Mesenchymal stem cell (in vitro differentiated cells and primary cell): ENCODE results near the gene MRM2.

ENCODE experiments used
- DNase-seq: peaks from one replicate; pipeline ENCODE4 v3.0.0-alpha.2; 2013
- H2AFZ ChIP-seq: one replicate; pipeline ENCODE4 v1.6.1; 2013; ENCODE audit warnings: low read depth, mild to moderate bottlenecking, control low read depth, inconsistent platforms, low read length, moderate library complexity
- H2AK5ac ChIP-seq: 2 replicates; pipeline ENCODE4 v1.6.1; 2013; ENCODE audit warnings: low read length, moderate library complexity, mild to moderate bottlenecking, inconsistent platforms; ENCODE audit not compliant: severe bottlenecking
- H2BK120ac ChIP-seq: one replicate; pipeline ENCODE4 v1.6.1; 2013; ENCODE audit warnings: low read depth, mild to moderate bottlenecking, inconsistent platforms, low read length, moderate library complexity
- H2BK12ac ChIP-seq, 2 experiments: one replicate each; pipeline ENCODE4 v1.6.1; 2013; ENCODE audit warnings: inconsistent platforms in 2 of 2, low read length in 2 of 2, mild to moderate bottlenecking in 2 of 2, moderate library complexity in 2 of 2, control low read depth in 1 of 2
- H2BK15ac ChIP-seq: one replicate; pipeline ENCODE4 v1.6.1; 2013; ENCODE audit warnings: mild to moderate bottlenecking, low read depth, inconsistent platforms; ENCODE audit not compliant: poor library complexity, severe bottlenecking
- H2BK5ac ChIP-seq: 2 replicates; pipeline ENCODE4 v1.6.1; 2013; ENCODE audit warnings: low read depth, mild to moderate bottlenecking, low read length, control low read depth, inconsistent platforms; ENCODE audit not compliant: poor library complexity, severe bottlenecking
- H3K14ac ChIP-seq, 2 experiments: one replicate each; pipeline ENCODE4 v1.6.1; 2013; ENCODE audit warnings: inconsistent platforms in 2 of 2, low read length in 2 of 2, control low read depth in 1 of 2, mild to moderate bottlenecking in 1 of 2, moderate library complexity in 1 of 2
- H3K18ac ChIP-seq, 2 experiments: one replicate each; pipeline ENCODE4 v1.6.1; 2013; ENCODE audit warnings: inconsistent platforms in 2 of 2, low read length in 2 of 2, control low read depth in 1 of 2, low read depth in 1 of 2, mild to moderate bottlenecking in 1 of 2
- H3K23ac ChIP-seq, 2 experiments: one replicate each; pipeline ENCODE4 v1.6.1; 2013; ENCODE audit warnings: inconsistent platforms in 2 of 2, low read length in 2 of 2, mild to moderate bottlenecking in 2 of 2, moderate library complexity in 2 of 2, control low read depth in 1 of 2
- H3K27ac ChIP-seq: 2 replicates; pipeline ENCODE4 v1.5.1; 2013; ENCODE audit warnings: mild to moderate bottlenecking, moderate library complexity, low read length, control low read depth, inconsistent platforms; ENCODE audit not compliant: poor library complexity, severe bottlenecking
- H3K27me3 ChIP-seq, 2 experiments: 2 replicates each; pipeline versions ENCODE4 v1.6.1 to v1.7.0; 2013; ENCODE audit warnings: low read length in 2 of 2, mild to moderate bottlenecking in 2 of 2, moderate library complexity in 2 of 2, control low read depth in 1 of 2, inconsistent platforms in 1 of 2; ENCODE audit not compliant: control insufficient read depth in 1 of 2, insufficient read depth in 1 of 2
- H3K36me3 ChIP-seq, 2 experiments: 2 replicates each; pipeline versions ENCODE4 v1.6.1 to v1.7.0; 2013; ENCODE audit warnings: low read length in 2 of 2, control low read depth in 1 of 2, inconsistent platforms in 1 of 2, low read depth in 1 of 2, mild to moderate bottlenecking in 1 of 2; ENCODE audit not compliant: insufficient read depth in 2 of 2, control insufficient read depth in 1 of 2
- H3K4ac ChIP-seq, 2 experiments: one replicate each; pipeline ENCODE4 v1.6.1; 2013; ENCODE audit warnings: inconsistent platforms in 2 of 2, low read length in 2 of 2, mild to moderate bottlenecking in 2 of 2, moderate library complexity in 2 of 2, control low read depth in 1 of 2, low read depth in 1 of 2
- H3K4me1 ChIP-seq: 2 replicates; pipeline ENCODE4 v1.6.1; 2013; ENCODE audit warnings: low read depth, low read length, control low read depth; ENCODE audit not compliant: control insufficient read depth, insufficient read depth
- H3K4me2 ChIP-seq: 2 replicates; pipeline ENCODE4 v1.6.1; 2013; ENCODE audit warnings: low read length, mild to moderate bottlenecking, inconsistent platforms; ENCODE audit not compliant: poor library complexity, severe bottlenecking
- H3K4me3 ChIP-seq, 2 experiments: 2 replicates each; pipeline versions ENCODE4 v1.5.1 to v1.7.0; 2013; ENCODE audit warnings: low read length in 2 of 2, mild to moderate bottlenecking in 2 of 2, control low read depth in 1 of 2, low read depth in 1 of 2; ENCODE audit not compliant: insufficient read depth in 1 of 2
- H3K79me1 ChIP-seq: replicated peaks from 2 replicates; pipeline ENCODE4 v1.6.1; 2013; ENCODE audit warnings: mild to moderate bottlenecking, control low read depth, low read length, inconsistent platforms; ENCODE audit not compliant: poor library complexity, severe bottlenecking
- H3K9ac ChIP-seq: 2 replicates; pipeline ENCODE4 v1.7.0; 2013; ENCODE audit warnings: mild to moderate bottlenecking, low read length, moderate library complexity
- H3K9me3 ChIP-seq: 2 replicates; pipeline ENCODE4 v1.7.0; 2013; ENCODE audit warnings: mild to moderate bottlenecking, low read length; ENCODE audit not compliant: control insufficient read depth
- H4K8ac ChIP-seq: one replicate; pipeline ENCODE4 v1.6.1; 2013; ENCODE audit warnings: inconsistent platforms, mild to moderate bottlenecking, low read length, moderate library complexity
- H4K91ac ChIP-seq: one replicate; pipeline ENCODE4 v1.6.1; 2013; ENCODE audit warnings: mild to moderate bottlenecking, low read length, inconsistent platforms
- whole genome bisulfite sequencing: methylation state at CpG from one replicate; pipeline ENCODE4 v1.1.7; 2013; ENCODE audit warnings: mixed read lengths; 5-methylcytosine and 5-hydroxymethylcytosine counted together

The MRM2 gene

GRCh38 chr7:2251841-2252771 is 10.1 kb upstream of the MRM2 start:
- no peak overlapping the region for H3K27ac ChIP-seq
- peak overlapping the region; percentile 62 for H4K91ac ChIP-seq
- H4K8ac ChIP-seq = no peak overlapping the region
- H3K79me1 ChIP-seq = peaks cover 15% of the 10 kb centered on the region
- no peak overlapping the region for H3K4me3 ChIP-seq
- peaks cover 49% of the 10 kb centered on the region for H3K4me1 ChIP-seq
- DNase-seq = no peak
- no peaks in the 10 kb centered on the region for H3K27me3 ChIP-seq
- H2BK120ac ChIP-seq = no peak overlapping the region
- H2AFZ ChIP-seq = no peak overlapping the region
- peak overlapping the region in 1 of 2 experiments; percentile 37 for H3K18ac ChIP-seq
- 87% methylated on average over 22 of the region's 24 CpGs for WGBS
- H3K23ac ChIP-seq = no peak overlapping the region
- H3K9me3 ChIP-seq = no peaks in the 10 kb centered on the region
- H3K14ac ChIP-seq = no peak overlapping the region
- no peak overlapping the region for H3K9ac ChIP-seq
- no peak overlapping the region for H2BK12ac ChIP-seq
- peak overlapping the region; percentile 44 for H2BK15ac ChIP-seq
- H3K4ac ChIP-seq = no peak overlapping the region
- H3K36me3 ChIP-seq = peaks cover 39 to 66% of the 10 kb centered on the region in 2 experiments
- H2BK5ac ChIP-seq = no peak overlapping the region
- no peak overlapping the region for H3K4me2 ChIP-seq
- no peak overlapping the region for H2AK5ac ChIP-seq

GRCh38 chr7:2251381-2251780 is 9.4 kb upstream of the MRM2 start:
- Histone ChIP-seq H3K27ac (no peak overlapping the region), H3K18ac (no peak overlapping the region), H2BK5ac (no peak overlapping the region), H3K36me3 (peaks cover 32 to 59% of the 10 kb centered on the region in 2 experiments), H3K4ac (no peak overlapping the region), H3K27me3 (no peaks in the 10 kb centered on the region), H2BK15ac (no peak overlapping the region), H3K4me1 (peaks cover 49% of the 10 kb centered on the region), H3K14ac (no peak overlapping the region), H3K9me3 (no peaks in the 10 kb centered on the region), H2BK12ac (no peak overlapping the region), H3K4me2 (no peak overlapping the region), H2AFZ (no peak overlapping the region), H2AK5ac (no peak overlapping the region), H3K9ac (no peak overlapping the region), H3K79me1 (peaks cover 18% of the 10 kb centered on the region), H4K91ac (no peak overlapping the region), H3K23ac (no peak overlapping the region), H3K4me3 (no peak overlapping the region), H2BK120ac (no peak overlapping the region), H4K8ac (no peak overlapping the region)
- 90% methylated on average over 7 of the region's 10 CpGs for WGBS
- no peak for DNase-seq

GRCh38 chr7:2249744-2250323 is 7.8 kb upstream of the MRM2 start:
- no peak for DNase-seq
- H2BK15ac ChIP-seq = peak overlapping the region; percentile 29
- peak overlapping the region; percentile 56 for H2BK120ac ChIP-seq
- H2AK5ac ChIP-seq = peak overlapping the region; percentile 88
- peaks cover 36% of the 10 kb centered on the region for H3K4me1 ChIP-seq
- peak overlapping the region; percentile 91 for H3K27ac ChIP-seq
- H2BK5ac ChIP-seq = peak overlapping the region; percentile 77
- no peaks in the 10 kb centered on the region for H3K9me3 ChIP-seq
- peak overlapping the region; percentile 71 to 90 for H3K18ac ChIP-seq
- H4K8ac ChIP-seq = peak overlapping the region; percentile 97
- H3K36me3 ChIP-seq = peaks cover 22 to 46% of the 10 kb centered on the region in 2 experiments
- H3K4ac ChIP-seq = peak overlapping the region; percentile 69 to 93
- peak overlapping the region; percentile 71 to 98 for H2BK12ac ChIP-seq
- peak overlapping the region in 1 of 2 experiments; percentile 27 for H3K23ac ChIP-seq
- H3K9ac ChIP-seq = peak overlapping the region; percentile 87
- peak overlapping the region; percentile 100 for H4K91ac ChIP-seq
- H2AFZ ChIP-seq = no peak overlapping the region
- H3K14ac ChIP-seq = peak overlapping the region in 1 of 2 experiments; percentile 37
- H3K4me2 ChIP-seq = no peak overlapping the region
- peak overlapping the region in 1 of 2 experiments; percentile 57 for H3K4me3 ChIP-seq
- H3K27me3 ChIP-seq = no peaks in the 10 kb centered on the region
- H3K79me1 ChIP-seq = peaks cover 17% of the 10 kb centered on the region
- WGBS = 94% methylated on average over 27 of the region's 27 CpGs
